Activated naive CD4-positive, alpha-beta T cell treated with anti-CD3 and anti-CD28 coated beads for 36 hours (primary cell): ENCODE results near the gene USP21. TPM values are rescaled to one million over a fixed set of nuclear protein-coding genes. Genes with fewer than 3 reads are reported as not detected.

Experiments
- CTCF ChIA-PET: fragments of 350-600 bp; sonication (Branson Sonifier 250); formaldehyde crosslinking; loops from one replicate; lab custom pipeline; 2021; ENCODE audit warnings: antibody characterized with exemption; lab: Charles Lee
- DNase-seq: peaks from one replicate; pipeline ENCODE4 v3.0.0-alpha.2; 2020
- H3K27ac Mint-ChIP-seq: one replicate; pipeline ENCODE4 v1.8.0; 2021; ENCODE audit warnings: mild to moderate bottlenecking, mixed read lengths
- H3K27me3 Mint-ChIP-seq: one replicate; pipeline ENCODE4 v1.8.0; 2021; ENCODE audit warnings: low read depth, mixed read lengths
- H3K36me3 Mint-ChIP-seq: one replicate; pipeline ENCODE4 v1.8.0; 2021; ENCODE audit warnings: low read depth, mixed read lengths
- H3K4me1 Mint-ChIP-seq: one replicate; pipeline ENCODE4 v1.8.0; 2021; ENCODE audit warnings: low read depth, mixed read lengths
- H3K4me3 Mint-ChIP-seq: one replicate; pipeline ENCODE4 v1.8.0; 2021; ENCODE audit warnings: mild to moderate bottlenecking, moderate library complexity, mixed read lengths
- H3K9me3 Mint-ChIP-seq: one replicate; pipeline ENCODE4 v1.8.0; 2021; ENCODE audit warnings: mixed read lengths
- intact Hi-C: fragments of 100-400 bp; cut with micrococcal nuclease; formaldehyde crosslinking; loops from one replicate; pipeline ENCODE4 v1.15.1; 2023
- total RNA-seq, 2 experiments: library from RNA; stranded (reverse); gene quantifications; one replicate each; pipeline ENCODE4 v1.2.3, GENCODE V29; 2021

The USP21 gene
- total RNA-seq, 2 experiments from 2014 or later: 35.7 to 36.1 TPM

- Mint-ChIP-seq H3K4me3 (no peak overlapping the region), H3K27ac (peak overlapping the region; percentile 31), H3K36me3 (peaks cover 51% of the 10 kb centered on the region), H3K27me3 (no peaks in the 10 kb centered on the region), H3K9me3 (no peaks in the 10 kb centered on the region), H3K4me1 (peaks cover 60% of the 10 kb centered on the region)
- DNase-seq: no peak
- CTCF ChIA-PET: interaction anchor here (0.6 to 13.3 kb wide), 7 partner anchors 14 to 641 kb away, joined by 3 to 196 read pairs (median 22); partner anchors contain the start of genes APOA2, PPOX and TOMM40L
- intact Hi-C loops: no loop called here
Observed at GRCh38 chr1:161206411-161207140, 47.3 kb downstream of the USP21 start.

DNA sequence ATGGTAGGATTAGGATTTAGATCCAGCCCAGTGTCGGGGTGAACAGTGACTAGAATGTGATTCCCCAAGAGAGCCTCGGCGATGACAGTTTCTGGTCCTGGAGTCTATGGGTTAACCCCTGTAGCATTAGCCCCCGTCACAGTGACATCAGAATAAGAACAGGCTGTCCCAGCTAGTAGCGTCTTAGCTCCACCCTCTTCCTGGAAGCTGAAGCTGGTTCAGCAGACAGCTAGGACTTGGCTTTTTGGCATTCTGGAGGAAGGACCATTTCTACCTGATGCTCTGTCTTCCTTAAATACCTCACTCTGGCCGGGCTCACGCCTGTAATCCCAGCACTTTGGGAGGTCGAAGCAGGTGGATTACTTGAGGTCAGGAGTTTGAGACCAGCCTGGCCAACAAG is 47.9 kb downstream of the USP21 start:
- H3K27me3 Mint-ChIP-seq: no peaks in the 10 kb centered on the region
- no peak overlapping the region for H3K27ac Mint-ChIP-seq
- CTCF ChIA-PET: interaction anchor here (1.6 to 13.3 kb wide), 4 partner anchors 15 to 175 kb away, joined by 5 to 196 read pairs (median 59); partner anchors contain the start of genes APOA2, PPOX and TOMM40L
- intact Hi-C loops: no loop called here
- no peak overlapping the region for H3K4me3 Mint-ChIP-seq
- H3K4me1 Mint-ChIP-seq: peaks cover 56% of the 10 kb centered on the region
- DNase-seq: peak; percentile 39
- peaks cover 56% of the 10 kb centered on the region for H3K36me3 Mint-ChIP-seq
- H3K9me3 Mint-ChIP-seq: no peaks in the 10 kb centered on the region

DNA sequence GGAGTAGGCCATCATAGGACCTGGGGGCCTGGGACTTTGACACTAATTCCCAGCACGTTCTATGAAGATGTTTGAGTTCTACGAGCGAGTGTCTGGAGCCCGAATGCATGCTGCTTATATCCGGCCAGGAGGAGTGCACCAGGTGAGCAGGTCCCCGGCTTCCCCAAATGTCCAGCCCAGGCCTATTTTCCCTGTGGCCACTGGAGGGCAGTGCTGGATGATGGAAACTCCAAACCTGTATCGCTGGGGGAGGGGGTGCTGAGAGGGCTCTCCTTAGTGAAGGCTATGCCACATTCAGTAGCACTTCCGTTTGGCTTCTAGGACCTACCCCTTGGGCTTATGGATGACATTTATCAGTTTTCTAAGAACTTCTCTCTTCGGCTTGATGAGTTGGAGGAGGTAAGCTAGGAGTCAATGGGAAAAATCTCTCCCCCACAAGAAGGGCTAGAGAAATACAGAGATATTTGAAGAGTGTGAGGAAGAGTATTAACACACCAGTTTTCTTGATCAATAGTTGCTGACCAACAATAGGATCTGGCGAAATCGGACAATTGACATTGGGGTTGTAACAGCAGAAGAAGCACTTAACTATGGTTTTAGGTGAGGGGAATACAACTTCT is 50.6 kb downstream of the USP21 start:
- Mint-ChIP-seq H3K27ac (peak overlapping the region; percentile 50), H3K9me3 (no peaks in the 10 kb centered on the region), H3K4me3 (no peak overlapping the region), H3K36me3 (peaks cover 61% of the 10 kb centered on the region), H3K4me1 (peaks cover 37% of the 10 kb centered on the region), H3K27me3 (no peaks in the 10 kb centered on the region)
- CTCF ChIA-PET: interaction anchor here (0.8 to 13.3 kb wide), 9 partner anchors 8 to 172 kb away, joined by 3 to 196 read pairs (median 9); partner anchors contain the start of genes ADAMTS4, APOA2, NDUFS2 and TOMM40L
- peak; percentile 86 for DNase-seq
- intact Hi-C loops: loop anchor here (1.0 kb wide), 1 partner anchor 15 kb away; no protein-coding TSS in a partner anchor

- Mint-ChIP-seq H3K36me3 (peaks cover 43% of the 10 kb centered on the region), H3K9me3 (no peaks in the 10 kb centered on the region), H3K4me3 (no peak overlapping the region), H3K4me1 (peaks cover 42% of the 10 kb centered on the region), H3K27me3 (no peaks in the 10 kb centered on the region), H3K27ac (no peak overlapping the region)
- CTCF ChIA-PET: no interaction called here
- intact Hi-C loops: no loop called here
- DNase-seq: no peak
Observed at GRCh38 chr1:161214369-161214768, 55.1 kb downstream of the USP21 start.

- H3K4me1 Mint-ChIP-seq: peaks cover 44% of the 10 kb centered on the region
- no peak within 1 kb of the TSS for H3K4me3 Mint-ChIP-seq
- intact Hi-C loops: no loop called here
- no peaks in the 10 kb centered on the region for H3K9me3 Mint-ChIP-seq
- CTCF ChIA-PET: interaction anchor here (3.1 kb wide), 1 partner anchor 11 kb away, joined by 20 read pairs; the partner anchor contains the start of gene TOMM40L
- DNase-seq: no peak
- peaks cover 36% of the 10 kb centered on the region for H3K36me3 Mint-ChIP-seq
- H3K27me3 Mint-ChIP-seq: no peaks in the 10 kb centered on the region
- H3K27ac Mint-ChIP-seq: no peak within 1 kb of the TSS
Observed at GRCh38 chr1:161215076-161215475, 55.8 kb downstream of the USP21 start, which contains the start of gene FCER1G. Gene FCER1G (plus strand): TSS chr1:161215295. CDS start chr1:161215322, 27 bp downstream.

Other genes starting within 250 kb of the USP21 start
- gene ITLN2, start 204.7 kb upstream of the USP21 start, total RNA-seq: not detected
- gene F11R, start 138.3 kb upstream of the USP21 start, total RNA-seq: 10 to 100 TPM; 26.0 to 26.9 TPM
- gene TSTD1, start 120.5 kb upstream of the USP21 start, total RNA-seq: 10 to 100 TPM; 50.3 to 51.5 TPM
- gene USF1, start 113.5 kb upstream of the USP21 start, total RNA-seq: 10 to 100 TPM; 43.7 to 44.2 TPM
- gene ARHGAP30, start 89.6 kb upstream of the USP21 start, total RNA-seq: 100 to 1,000 TPM; 104 to 106 TPM
- gene NECTIN4, start 69.9 kb upstream of the USP21 start, total RNA-seq: not detected
- under 1 TPM; 0.33 to 0.57 TPM for gene KLHDC9, start 61.1 kb upstream of the USP21 start, total RNA-seq
- gene PFDN2, start 41.5 kb upstream of the USP21 start, total RNA-seq: 100 to 1,000 TPM; 179 to 183 TPM
- gene NIT1, start 41.4 kb upstream of the USP21 start, total RNA-seq: 10 to 100 TPM; 59.1 to 63.1 TPM
- gene DEDD, start 26.8 kb upstream of the USP21 start, total RNA-seq: 10 to 100 TPM; 29.7 to 34.0 TPM
- 10 to 100 TPM; 89.4 to 94.9 TPM for gene UFC1, start 5.5 kb upstream of the USP21 start, total RNA-seq
- 10 to 100 TPM; 24.9 to 26.0 TPM for gene PPOX, start 6.9 kb downstream of the USP21 start, total RNA-seq
- gene B4GALT3, start 18.0 kb downstream of the USP21 start, total RNA-seq: 10 to 100 TPM; 45.7 to 49.0 TPM
- gene ADAMTS4, start 39.6 kb downstream of the USP21 start, total RNA-seq: 10 to 100 TPM in 1 of 2 experiments, 1 to 10 TPM in 1; 6.5 to 10.6 TPM
- gene NDUFS2, start 42.9 kb downstream of the USP21 start, total RNA-seq: 100 to 1,000 TPM; 126 to 130 TPM
- gene FCER1G, start 55.8 kb downstream of the USP21 start, total RNA-seq: 1 to 10 TPM in 1 of 2 experiments, under 1 TPM in 1; 0.74 to 1.6 TPM
- not detected for gene APOA2, start 64.1 kb downstream of the USP21 start, total RNA-seq
- gene TOMM40L, start 66.6 kb downstream of the USP21 start, total RNA-seq: 10 to 100 TPM; 13.2 to 14.3 TPM
- gene NR1I3, start 78.7 kb downstream of the USP21 start, total RNA-seq: not detected
- gene PCP4L1, start 99.2 kb downstream of the USP21 start, total RNA-seq: under 1 TPM; 0.24 to 0.37 TPM
- 1 to 10 TPM; 4.4 to 5.9 TPM for gene MPZ, start 150.5 kb downstream of the USP21 start, total RNA-seq
- 100 to 1,000 TPM; 201 TPM for gene SDHC, start 154.9 kb downstream of the USP21 start, total RNA-seq
- not detected for gene CFAP126, start 208.4 kb downstream of the USP21 start, total RNA-seq